OCI-M1 (cell line): ENCODE data around the gene PMS2.
A peak's percentile ranks its signal among the peaks of the same experiment; 100 is the strongest.
"Not testable (repeated sequence)": the region's sequence is repeated elsewhere in the genome, so short reads cannot be mapped to it uniquely, and the experiment has no call there.

Source experiments
- DNase-seq: peaks from one replicate; lab custom pipeline; 2025; lab: John Stamatoyannopoulos, UW

Gene PMS2, protein sequence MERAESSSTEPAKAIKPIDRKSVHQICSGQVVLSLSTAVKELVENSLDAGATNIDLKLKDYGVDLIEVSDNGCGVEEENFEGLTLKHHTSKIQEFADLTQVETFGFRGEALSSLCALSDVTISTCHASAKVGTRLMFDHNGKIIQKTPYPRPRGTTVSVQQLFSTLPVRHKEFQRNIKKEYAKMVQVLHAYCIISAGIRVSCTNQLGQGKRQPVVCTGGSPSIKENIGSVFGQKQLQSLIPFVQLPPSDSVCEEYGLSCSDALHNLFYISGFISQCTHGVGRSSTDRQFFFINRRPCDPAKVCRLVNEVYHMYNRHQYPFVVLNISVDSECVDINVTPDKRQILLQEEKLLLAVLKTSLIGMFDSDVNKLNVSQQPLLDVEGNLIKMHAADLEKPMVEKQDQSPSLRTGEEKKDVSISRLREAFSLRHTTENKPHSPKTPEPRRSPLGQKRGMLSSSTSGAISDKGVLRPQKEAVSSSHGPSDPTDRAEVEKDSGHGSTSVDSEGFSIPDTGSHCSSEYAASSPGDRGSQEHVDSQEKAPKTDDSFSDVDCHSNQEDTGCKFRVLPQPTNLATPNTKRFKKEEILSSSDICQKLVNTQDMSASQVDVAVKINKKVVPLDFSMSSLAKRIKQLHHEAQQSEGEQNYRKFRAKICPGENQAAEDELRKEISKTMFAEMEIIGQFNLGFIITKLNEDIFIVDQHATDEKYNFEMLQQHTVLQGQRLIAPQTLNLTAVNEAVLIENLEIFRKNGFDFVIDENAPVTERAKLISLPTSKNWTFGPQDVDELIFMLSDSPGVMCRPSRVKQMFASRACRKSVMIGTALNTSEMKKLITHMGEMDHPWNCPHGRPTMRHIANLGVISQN

GRCh38 chr7:6008668-6009611 is at the start of gene PMS2, which contains the start of gene AIMP2:
PMS2 (minus strand) TSS chr7:6009049; CDS start chr7:6009019, 30 bp downstream.
AIMP2 (plus strand) TSS chr7:6009272; CDS start chr7:6009364, 92 bp downstream.
- DNase-seq, result peak; percentile 97

GRCh38 chr7:6057316-6058129 is 48.7 kb upstream of the PMS2 start:
- DNase-seq, result peak; percentile 31

DNA sequence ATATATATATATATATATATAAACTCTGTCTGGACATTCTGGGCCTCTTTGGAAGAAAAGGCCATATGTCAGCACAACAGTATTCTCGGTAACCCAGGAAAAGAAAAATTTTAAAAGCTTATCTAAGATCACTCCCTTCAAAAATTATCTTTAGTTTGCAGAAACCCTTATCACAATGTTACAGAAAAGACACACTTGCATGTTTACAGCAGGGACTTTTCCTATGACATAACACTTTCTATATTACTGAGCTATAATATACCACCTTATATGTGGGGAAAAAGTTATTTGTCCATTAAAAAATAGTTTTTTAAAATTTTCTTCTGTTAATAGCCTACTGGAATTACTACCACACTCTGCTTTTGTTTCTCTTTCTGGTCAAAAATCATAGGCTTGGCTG is 47.8 kb upstream of the PMS2 start:
- DNase-seq, result peak; percentile 89

GRCh38 chr7:6051185-6051584 is 42.3 kb upstream of the PMS2 start:
- not testable (repeated sequence) for DNase-seq

DNA sequence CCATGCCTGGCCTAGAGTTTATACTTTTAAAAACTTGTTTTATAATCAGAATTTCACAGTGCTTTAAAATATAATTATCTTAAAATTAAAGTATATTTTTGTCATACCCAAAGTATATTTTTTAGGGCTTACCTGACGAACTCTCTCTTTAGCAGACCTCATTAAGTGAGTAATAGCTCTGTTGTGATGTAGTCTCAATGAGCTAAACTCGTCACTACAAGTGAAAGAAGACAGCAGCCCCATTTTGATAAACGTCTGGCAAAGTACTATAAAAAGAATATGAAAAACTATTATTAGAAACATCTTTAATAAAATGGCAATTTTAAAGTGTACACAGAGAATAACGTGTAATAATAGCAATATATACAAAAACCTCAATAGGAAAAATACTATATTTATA is 40.9 kb upstream of the PMS2 start:
- no peak for DNase-seq

DNA sequence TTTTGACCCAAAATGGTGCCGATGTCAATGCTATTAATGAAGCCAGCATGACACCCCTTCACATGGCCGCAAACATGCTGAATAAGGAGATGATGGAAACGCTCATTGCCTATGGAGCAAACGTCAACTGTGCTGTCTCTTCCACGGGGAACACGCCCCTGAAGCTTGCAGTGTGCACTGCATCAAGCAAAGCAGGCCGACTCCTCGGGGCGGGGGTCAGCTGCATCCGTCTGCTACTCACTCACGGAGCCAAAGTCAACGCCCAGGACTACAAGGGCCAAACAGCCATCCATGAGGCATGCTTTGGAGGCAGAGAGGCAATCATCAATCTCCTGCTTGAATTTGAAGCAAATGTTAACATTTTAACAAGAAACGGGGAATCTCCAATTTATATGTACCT is 26.8 kb upstream of the PMS2 start:
- DNase-seq, result no peak

GRCh38 chr7:6035165-6035564 is 26.3 kb upstream of the PMS2 start:
- DNase-seq, result no peak

DNA sequence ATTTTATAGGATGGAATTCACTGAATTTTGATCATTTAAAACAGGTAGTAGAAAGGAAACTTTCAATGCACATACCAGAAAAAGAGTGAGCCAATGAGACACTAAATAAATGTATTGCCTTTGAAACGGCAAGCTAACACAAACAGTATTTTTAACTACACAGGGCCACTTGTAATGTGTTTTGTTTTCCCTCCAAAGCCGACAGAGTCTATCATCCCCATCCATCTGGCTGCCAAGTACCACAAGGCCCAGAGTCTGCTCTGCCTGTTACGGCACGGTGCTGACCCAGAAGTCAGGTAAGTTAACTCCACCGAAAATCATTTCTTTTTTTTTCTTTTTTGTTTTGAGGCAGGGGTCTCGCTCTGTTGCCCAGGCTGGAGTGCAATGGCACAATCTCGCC is 23.8 kb upstream of the PMS2 start:
- DNase-seq, result peak; percentile 50

DNA sequence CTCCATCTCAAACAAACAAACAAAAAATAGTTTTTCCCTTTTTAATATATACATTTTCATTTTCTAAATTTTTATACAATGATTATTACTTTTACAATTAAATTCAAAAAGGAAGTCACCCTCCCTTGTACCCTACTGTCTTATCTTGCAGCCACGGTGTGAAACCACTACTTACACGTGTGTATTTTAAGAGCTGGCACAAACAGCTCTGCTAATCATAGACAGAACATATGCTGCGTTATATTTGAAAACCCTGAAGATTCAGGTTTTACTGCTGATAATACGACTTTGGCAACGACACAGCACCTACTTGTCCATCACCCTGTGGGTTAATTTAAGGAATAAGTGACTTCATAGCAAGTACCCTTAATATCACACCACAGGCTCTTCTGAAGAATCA is 23.3 kb upstream of the PMS2 start:
- DNase-seq, result peak; percentile 85

DNA sequence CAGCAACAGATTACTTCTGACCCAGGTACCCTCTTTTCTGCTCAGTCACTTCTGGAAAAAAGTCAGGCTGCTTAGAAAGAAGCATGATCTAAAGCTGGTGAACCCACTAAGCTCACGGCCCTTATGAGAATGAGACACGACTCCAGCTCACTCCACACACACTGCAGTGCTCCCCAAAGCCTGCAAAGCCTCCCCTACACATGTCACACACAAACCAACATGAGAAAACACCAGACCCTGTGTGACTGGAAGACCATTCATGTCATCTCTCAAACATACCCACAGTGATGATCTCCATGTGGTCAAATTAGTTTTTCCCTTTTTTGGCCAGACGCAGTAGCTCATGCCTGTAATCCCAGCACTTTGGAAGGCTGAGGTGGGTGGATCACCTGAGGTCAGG is 22.7 kb upstream of the PMS2 start:
- no peak for DNase-seq

DNA sequence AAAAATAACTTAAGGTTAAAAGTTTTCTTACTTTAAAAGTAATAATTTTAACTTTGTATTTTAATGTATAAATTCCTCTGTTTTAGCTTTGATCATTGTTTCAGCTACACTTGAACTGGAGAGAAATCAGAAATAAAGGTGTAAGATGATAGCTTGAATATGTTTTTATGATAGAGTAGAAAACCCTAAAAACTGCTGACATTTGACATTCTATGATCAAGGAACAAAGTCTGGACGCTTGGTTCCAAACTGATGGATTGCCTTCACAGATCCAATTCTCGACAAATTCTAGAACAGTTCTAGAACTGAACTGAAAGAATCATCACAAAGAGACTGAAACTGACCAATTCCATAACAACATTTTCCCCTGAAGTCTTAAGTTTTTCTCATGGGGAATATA is 22.1 kb upstream of the PMS2 start, which contains the start of gene ANKRD61:
Gene ANKRD61, plus strand, starts transcription at position 389 of the 400 bp plus-strand sequence. Its CDS starts 0 bp downstream, at position 389.
- DNase-seq, result no peak

- DNase-seq, result no peak
These were observed 19.7 kb upstream of the PMS2 start for GRCh38 chr7:6028563-6028962.

- DNase-seq, result no peak
These were observed 19.0 kb upstream of the PMS2 start for GRCh38 chr7:6027806-6028365.

- DNase-seq, result peak; percentile 73
These were observed 18.0 kb upstream of the PMS2 start for GRCh38 chr7:6026820-6027311.

- DNase-seq, result peak; percentile 62
These were observed 17.4 kb upstream of the PMS2 start for GRCh38 chr7:6026011-6026819.

DNA sequence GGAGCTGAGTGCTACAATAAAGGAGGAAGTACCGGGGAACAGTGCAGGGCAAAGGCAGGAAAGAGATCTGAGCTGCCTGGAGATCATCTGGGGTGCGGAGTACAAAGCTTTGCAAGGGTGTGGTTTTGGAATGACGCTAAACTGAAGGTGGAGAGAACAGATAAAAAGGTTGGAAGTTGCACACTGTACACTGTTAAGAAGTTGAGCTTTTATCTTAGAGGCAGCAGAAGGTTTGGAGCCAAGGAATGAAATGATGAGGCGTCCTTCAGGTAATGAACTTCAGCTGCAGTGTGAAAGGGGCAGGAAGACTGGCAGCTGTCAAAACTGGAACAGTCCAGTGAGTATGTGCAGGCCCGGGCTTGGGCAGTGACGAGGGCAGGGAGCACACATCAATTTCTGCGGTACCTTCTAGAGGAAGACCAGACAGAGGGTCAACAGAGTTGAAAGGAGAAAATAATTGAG is 15.2 kb upstream of the PMS2 start:
- peak; percentile 73 for DNase-seq

GRCh38 chr7:6022707-6023106 is 13.9 kb upstream of the PMS2 start:
- DNase-seq, result peak; percentile 7

DNA sequence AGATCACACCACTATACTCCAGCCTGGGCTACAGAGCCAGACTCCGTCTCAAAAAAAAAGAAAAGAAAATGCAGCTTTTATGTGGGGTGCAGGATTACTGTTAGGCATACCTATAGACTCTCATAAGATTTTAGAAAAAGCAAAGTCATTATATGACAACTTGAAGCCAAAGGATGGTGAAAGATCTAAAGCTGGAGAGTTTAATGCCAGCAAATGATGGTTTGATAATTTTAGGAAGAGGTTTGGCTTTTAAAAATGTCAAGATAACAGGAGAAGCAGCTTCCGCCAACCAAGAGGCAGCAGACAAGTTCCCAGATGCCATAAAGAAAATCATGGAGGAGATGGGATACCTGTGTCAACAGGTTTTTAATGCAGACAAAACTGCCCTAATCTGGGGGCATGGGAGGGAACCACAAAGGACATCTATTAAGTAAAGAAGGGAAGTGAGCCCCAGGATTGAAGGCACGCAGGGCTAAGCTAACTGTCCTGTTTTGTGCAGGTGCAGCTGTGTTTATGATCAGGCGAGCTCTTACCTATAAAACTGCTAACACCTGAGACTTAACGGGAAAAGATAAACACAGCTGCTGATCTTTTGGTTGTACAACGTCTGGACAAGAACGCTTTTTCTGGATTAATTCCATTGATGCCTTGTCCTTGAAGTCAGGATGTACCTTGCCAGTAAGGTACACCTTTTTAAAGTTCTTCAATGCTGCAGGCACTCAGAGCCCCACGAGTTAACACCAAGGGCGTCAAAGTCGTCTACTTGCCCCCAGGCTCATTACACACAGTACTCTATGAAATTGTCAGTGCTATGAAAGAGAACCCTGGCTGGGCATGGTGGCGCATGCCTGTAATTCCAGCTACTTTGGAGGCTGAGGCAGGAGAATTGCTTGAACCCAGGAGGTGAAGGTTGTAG is 11.8 kb upstream of the PMS2 start:
- DNase-seq, result no peak
